GM13976 (cell line): ENCODE results near the gene SYT14.
"Not testable (repeated sequence)": the region's sequence is repeated elsewhere in the genome, so short reads cannot be mapped to it uniquely, and the experiment has no call there.

Source experiments
- DNase-seq: peaks from one replicate; pipeline ENCODE4 v3.0.0; 2012; ENCODE audit warnings: low spot score
- CTCF ChIP-seq: IDR thresholded peaks from 2 replicates; pipeline ENCODE4 v1.5.1; 2012; ENCODE audit warnings: borderline replicate concordance, mild to moderate bottlenecking; ENCODE audit not compliant: insufficient read depth; ENCODE audit errors: extremely low read depth, missing control alignments, control extremely low read depth
- in situ Hi-C: fragments of 300-500 bp; cut with MboI; formaldehyde crosslinking; loops from one replicate; pipeline ENCODE4 v1.12.0; 2022; ENCODE audit warnings: low sequenced_read_pairs, mixed read lengths, inconsistent platforms; ENCODE audit not compliant: unreplicated experiment

SYT14 gene

GRCh38 chr1:209899948-209900347 lies 38.1 kb upstream of the SYT14 start:
- peak; percentile 45 for TF ChIP-seq CTCF
- DNase-seq = peak; percentile 39
- in situ Hi-C loops = no loop called here

- in situ Hi-C loops = no loop called here
- peak; percentile 2 for DNase-seq
These were observed 37.3 kb upstream of the SYT14 start for GRCh38 chr1:209900734-209901133.

DNA sequence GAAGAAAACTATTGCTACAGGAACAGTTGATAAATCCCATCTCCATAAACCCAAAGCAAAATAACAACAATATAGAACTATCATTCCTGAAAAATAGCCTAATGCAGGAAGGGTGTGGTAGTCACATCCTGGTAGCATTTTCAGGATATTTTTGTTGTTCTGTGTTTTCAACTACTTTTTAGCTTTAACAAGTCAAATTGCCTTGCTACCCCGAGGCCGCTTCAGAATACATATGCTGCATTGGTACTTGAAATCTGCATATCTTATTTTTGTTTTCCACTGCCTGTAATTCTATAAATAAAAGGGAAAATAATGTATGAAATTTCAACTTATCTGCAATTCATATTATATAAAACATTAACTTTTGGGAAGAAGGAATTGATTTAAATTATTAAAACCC lies 36.8 kb upstream of the SYT14 start:
- in situ Hi-C loops = no loop called here
- peak; percentile 0 for DNase-seq
- no peak for TF ChIP-seq CTCF

More at GRCh38 chr1:209900734-209901133, 37.3 kb upstream of the SYT14 start:
- TF ChIP-seq CTCF = no peak

- in situ Hi-C loops, DNase-seq: not testable (repeated sequence)
These were observed 33.2 kb upstream of the SYT14 start for GRCh38 chr1:209904774-209905173.

DNA sequence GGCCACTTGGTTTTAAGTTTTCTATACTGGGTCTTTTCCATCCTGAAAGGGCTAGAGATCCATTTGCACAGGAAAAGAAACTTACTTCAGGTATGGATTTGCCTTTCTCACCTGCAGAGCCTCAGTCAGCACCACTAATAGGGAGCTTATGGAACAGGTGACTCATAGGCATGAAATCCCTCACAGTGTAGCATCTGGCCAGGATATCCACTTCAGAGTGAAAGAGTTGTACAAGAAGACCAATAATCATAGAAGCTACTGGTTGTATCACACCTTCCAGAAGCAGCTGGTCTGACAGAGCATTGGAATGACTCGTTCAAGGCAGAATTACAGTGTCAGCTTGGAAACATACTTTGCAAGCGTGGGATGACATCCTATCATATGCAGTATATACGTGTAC lies 26.3 kb upstream of the SYT14 start:
- in situ Hi-C loops = no loop called here
- no peak for TF ChIP-seq CTCF
- DNase-seq = no peak

GRCh38 chr1:209912306-209912705 lies 25.7 kb upstream of the SYT14 start:
- no peak for TF ChIP-seq CTCF
- DNase-seq = no peak
- in situ Hi-C loops = no loop called here

DNA sequence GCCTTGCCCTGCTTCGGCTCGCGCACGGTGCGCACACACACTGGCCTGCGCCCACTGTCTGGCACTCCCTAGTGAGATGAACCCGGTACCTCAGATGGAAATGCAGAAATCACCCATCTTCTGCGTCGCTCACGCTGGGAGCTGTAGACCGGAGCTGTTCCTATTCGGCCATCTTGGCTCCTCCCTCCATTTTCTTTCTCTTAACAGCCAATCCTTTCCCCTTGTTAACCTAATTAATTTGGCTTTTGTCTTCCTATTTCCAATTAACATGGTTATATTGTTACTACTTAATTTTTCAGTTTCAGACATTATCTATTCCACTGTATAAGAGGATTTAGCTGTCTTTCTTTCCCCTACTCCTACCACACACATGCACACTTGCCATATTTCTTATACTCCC lies 18.4 kb upstream of the SYT14 start:
- DNase-seq, in situ Hi-C loops: not testable (repeated sequence)

DNA sequence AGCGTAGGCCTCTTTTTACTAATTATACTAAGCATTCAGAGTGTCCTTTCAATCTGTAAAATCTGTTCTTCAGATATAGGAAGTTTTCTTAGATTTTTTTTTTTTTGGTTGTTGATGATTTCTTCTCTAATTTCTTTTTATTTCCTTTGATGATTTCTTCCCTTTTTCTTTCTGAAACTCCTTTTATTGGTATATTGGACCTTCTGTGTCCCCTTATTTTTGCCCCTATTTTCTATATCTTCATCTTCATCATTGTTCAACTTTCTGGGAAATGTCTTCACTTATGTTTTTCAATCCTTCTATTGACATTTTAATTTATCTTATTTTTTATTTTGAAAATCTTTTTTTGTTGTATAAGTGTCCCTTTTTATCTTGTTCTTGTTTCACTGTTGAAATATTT lies 17.2 kb upstream of the SYT14 start:
- peak; percentile 0 for DNase-seq
- TF ChIP-seq CTCF = no peak
- in situ Hi-C loops = no loop called here
